GM04503 (cell line): Measurements from ENCODE around the gene PLK5.
"Not testable (repeated sequence)": the region's sequence is repeated elsewhere in the genome, so short reads cannot be mapped to it uniquely, and the experiment has no call there.

Source experiments
- DNase-seq: peaks from one replicate; pipeline ENCODE4 v3.0.0-alpha.2; 2012; ENCODE audit warnings: low read depth

PLK5 gene, protein sequence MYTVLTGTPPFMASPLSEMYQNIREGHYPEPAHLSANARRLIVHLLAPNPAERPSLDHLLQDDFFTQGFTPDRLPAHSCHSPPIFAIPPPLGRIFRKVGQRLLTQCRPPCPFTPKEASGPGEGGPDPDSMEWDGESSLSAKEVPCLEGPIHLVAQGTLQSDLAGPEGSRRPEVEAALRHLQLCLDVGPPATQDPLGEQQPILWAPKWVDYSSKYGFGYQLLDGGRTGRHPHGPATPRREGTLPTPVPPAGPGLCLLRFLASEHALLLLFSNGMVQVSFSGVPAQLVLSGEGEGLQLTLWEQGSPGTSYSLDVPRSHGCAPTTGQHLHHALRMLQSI

DNA sequence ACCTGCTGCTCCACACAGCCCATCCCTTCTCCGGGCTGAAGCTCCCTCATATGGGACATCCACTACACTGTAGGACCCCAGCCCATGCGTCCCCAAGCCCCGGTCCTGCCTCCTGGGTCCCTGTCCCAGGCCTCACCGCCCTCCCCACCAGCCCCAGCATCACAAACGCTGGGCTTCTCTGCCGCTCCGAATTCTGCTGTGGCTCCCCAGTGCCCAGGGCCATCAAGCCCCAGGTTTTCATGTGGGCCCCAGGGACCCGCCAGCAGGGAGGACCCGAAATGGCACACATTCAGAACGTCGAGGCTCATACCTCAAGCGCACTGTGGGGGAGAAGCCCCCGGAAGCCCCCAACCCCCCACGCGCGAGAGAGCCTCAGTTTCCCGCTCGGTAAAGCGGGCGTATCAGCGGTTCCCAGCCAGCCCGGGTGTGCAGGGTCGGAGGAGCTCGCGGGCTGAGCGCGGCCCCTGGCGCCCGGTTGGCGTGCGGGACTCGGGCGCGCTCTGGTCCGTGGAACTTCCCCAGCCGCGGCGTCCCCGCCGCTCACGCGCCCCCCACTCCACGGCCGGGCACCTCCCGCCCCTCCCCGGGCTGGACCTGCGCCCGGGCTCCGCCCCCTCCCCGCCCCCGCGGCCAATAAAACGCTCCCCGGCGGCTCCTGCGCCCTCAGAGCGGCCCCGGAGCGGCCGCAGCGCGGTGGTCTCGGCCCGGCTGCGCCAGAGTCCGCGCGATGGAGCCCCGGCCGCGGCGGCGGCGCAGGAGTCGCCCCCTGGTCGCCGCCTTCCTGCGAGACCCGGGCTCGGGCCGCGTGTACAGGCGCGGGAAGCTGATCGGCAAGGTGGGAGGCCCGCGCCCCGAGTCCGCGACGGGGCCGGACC, at the start of gene PLK5:
Gene PLK5 (plus strand): TSS at position 666 of the 875 bp plus-strand sequence. CDS start 2,920 bp downstream, outside the sequence.
- no peak for DNase-seq

GRCh38 chr19:1474765-1475351, 49.0 kb upstream of the PLK5 start:
- DNase-seq = no peak

DNA sequence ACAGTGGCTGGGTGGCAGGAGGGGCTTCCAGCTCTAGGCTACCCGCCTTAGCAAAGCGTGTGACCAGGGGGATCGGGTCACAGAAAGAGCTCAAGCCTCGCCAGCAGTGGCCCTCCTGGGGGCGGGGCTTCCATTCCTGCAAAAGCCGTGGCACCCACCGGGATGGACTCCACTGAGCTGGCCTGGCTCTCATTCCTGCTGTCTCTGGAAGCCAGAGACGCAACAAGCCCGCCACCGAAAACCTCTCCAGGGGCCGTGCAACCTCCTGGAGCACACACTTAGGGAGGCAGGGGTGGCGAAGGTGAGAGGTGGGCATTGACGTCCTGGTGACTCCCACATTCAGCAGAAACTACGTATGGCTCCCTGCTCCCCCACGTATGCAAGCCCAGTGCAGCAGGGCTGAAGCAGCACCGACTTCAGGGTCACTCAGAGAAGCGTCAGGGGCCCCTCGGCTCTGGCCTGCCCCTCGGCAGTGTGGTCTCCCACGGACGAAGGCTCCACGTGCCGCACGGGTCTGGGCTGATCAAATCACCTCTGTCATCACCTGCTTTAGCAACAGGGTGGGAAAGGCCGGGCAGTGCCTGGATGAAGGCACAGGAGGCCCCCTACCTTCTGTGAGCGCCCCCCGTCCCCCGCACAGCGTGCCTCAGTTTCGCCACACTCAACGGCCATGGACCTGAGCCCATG, 48.0 kb upstream of the PLK5 start:
- no peak for DNase-seq

DNA sequence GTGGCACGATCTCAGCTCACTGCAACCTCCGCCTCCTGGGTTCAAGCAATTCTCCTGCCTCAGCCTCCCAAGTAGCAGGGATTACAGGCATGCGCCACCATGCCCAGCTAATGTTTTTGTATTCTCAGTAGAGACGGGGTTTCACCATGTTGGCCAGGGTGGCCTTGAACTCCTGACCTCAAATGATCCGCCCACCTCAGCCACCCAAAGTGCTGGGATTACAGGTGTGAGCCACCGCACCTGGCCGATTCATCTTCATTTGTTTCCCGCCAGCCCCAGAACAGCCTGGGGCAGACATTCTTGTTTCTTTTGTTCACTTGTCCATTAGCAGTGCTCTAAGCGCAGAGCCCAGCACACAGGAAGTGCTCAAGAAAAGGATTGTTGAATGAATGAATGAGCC, 46.8 kb upstream of the PLK5 start:
- not testable (repeated sequence) for DNase-seq

GRCh38 chr19:1478934-1479707, 44.8 kb upstream of the PLK5 start, which contains the start of gene C19orf25:
Gene C19orf25, minus strand, starts transcription at chr19:1479215. Its CDS starts 312 bp downstream, at chr19:1478903.
- peak; percentile 60 for DNase-seq

GRCh38 chr19:1481224-1481892, 42.5 kb upstream of the PLK5 start:
- DNase-seq = no peak

DNA sequence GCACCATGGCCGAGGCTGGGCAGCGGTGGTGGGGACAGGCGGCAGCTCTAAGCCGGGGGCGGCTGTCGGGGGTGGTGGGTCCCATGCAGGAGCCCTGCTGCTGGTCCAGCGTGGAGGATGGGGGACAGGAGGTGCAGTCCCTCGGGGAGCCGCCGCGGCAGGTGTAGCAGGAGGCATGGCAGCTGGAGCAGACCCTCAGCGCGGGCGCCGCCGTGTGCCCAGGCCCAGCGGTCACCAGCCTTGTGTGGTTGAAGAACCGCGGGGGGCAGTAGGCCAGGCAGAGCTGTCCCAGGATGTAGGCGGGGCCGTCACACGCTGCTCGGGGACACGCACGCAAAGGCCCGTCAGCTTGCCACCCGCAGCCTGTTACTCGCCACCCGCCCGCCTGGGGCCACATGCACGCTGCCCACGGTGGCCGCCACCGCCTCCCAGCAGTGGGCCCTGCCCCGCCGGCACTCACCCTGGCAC, 42.0 kb upstream of the PLK5 start:
- no peak for DNase-seq

- DNase-seq = no peak
These were observed 41.3 kb upstream of the PLK5 start for GRCh38 chr19:1482361-1483130.

GRCh38 chr19:1483131-1483978, 40.5 kb upstream of the PLK5 start:
- DNase-seq = no peak

GRCh38 chr19:1483979-1484428, 39.9 kb upstream of the PLK5 start:
- no peak for DNase-seq

- no peak for DNase-seq
These were observed 36.9 kb upstream of the PLK5 start for GRCh38 chr19:1486720-1487575.

DNA sequence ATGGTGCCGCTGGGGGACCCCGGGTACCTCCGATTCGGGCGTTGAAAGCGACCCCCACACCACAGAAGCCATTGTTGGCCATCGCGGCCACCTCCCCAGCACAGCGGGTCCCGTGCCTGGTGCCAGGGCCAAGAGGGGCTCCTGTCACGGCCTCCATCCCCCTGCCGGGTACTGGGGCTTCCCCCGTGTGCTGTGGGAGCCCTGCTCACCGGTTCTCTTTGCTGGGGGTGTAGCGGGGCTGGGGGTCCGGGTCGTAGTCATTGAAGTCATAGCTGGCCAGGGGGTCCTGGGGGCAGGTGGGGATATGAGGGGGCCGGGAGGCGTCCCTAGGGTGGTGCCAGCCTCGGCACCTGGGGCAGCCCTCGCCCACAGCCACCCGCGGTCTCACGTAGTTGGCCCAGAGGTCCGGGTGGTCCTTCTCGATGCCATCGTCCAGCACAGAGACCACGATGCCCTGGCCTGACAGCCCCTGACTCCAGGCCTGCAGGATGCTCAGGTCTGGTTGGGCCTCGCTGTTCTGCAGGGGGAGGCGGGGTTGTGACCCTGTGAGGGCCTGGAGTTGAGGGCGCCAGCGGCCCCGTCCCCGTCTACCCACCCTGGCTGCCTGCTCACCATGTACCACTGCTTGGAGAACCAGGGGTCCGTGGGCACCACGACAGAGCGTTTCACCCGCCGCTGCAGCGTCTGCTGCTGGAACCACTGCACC, 36.1 kb upstream of the PLK5 start:
- DNase-seq = no peak

GRCh38 chr19:1488282-1488601, 35.6 kb upstream of the PLK5 start:
- no peak for DNase-seq

- DNase-seq = no peak
These were observed 34.2 kb upstream of the PLK5 start for GRCh38 chr19:1489463-1490310.

DNA sequence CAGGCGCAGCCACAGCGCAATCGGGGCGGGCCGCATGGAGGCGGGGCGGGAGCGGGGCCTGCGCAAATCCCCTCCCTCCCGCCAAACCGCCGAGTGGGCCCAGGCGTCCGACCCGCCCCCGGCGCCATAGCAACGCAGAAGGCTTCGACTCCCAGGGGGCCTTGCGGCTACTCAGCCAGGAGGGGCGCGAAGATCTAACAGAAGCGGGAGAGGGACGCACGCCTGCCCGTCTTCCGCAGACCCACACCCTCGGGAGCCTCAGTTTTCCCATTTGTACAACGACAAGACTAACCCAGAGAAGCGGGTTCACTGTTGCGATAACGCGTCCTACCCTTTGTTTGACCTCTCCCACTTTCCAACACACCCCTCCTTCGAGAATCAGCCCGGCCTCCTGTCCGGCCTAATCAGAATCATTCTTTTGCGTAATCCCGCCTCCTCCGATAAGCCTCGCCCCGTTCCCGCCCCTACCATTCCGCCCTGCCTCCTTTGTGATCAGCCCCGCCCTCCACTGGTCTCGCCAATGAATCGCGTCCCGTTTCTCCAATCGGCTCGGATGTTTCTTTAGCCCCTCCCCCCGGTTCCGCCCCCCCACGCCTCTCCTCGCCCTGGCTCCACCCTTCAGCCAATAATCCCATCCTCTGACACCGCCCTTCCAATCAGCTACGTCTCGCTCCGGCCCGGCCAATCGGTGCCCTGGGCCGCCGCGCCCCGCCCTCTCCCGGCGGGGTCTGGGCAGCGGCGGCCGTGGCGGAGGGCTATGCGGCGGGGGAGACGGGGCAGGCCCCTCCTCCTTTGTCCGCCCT, 33.4 kb upstream of the PLK5 start, which contains the start of gene PCSK4:
Gene PCSK4 (minus strand): TSS at position 40 of the 803 bp plus-strand sequence. CDS start 4 bp downstream, at position 36.
- DNase-seq = peak; percentile 92
